Loucy (cell line): ENCODE data around the gene NFATC1.

Experiments used
- EZH2phosphoT487 ChIP-seq: fragments of 200-600 bp; IDR thresholded peaks from 2 replicates; pipeline ENCODE4 v1.6.1; 2018; ENCODE audit warnings: antibody characterized with exemption, mild to moderate bottlenecking, moderate library complexity, borderline replicate concordance
- TF ChIP-seq, protein P1 (sequence below): fragments of 200-600 bp; sonication (generic); conservative IDR thresholded peaks from 2 replicates; pipeline ENCODE4 v1.5.1; 2014; ENCODE audit warnings: mild to moderate bottlenecking, antibody characterized with exemption, low read length

DNA sequence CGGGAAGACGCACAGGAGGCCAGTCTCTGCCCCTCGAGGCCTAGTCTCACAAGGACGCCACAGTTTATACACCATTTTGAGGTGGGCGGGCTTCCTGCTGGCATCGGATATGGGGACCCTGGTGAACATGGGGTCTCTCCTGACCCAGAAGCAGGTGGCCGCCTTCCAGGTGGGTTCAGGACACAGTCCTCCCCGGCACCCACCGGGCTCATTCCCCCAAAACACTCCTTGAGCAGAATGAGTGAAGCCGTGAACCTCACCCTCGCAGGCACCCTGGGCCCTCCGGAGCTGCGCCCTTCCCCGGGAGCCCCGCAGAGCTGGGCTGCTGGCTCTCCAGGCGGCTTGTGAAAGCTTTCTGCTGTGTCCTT lies 6.5 kb downstream of the NFATC1 start:
- TF ChIP-seq, protein P1, sequence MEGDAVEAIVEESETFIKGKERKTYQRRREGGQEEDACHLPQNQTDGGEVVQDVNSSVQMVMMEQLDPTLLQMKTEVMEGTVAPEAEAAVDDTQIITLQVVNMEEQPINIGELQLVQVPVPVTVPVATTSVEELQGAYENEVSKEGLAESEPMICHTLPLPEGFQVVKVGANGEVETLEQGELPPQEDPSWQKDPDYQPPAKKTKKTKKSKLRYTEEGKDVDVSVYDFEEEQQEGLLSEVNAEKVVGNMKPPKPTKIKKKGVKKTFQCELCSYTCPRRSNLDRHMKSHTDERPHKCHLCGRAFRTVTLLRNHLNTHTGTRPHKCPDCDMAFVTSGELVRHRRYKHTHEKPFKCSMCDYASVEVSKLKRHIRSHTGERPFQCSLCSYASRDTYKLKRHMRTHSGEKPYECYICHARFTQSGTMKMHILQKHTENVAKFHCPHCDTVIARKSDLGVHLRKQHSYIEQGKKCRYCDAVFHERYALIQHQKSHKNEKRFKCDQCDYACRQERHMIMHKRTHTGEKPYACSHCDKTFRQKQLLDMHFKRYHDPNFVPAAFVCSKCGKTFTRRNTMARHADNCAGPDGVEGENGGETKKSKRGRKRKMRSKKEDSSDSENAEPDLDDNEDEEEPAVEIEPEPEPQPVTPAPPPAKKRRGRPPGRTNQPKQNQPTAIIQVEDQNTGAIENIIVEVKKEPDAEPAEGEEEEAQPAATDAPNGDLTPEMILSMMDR = no peak
- no peak for TF ChIP-seq EZH2phosphoT487
